Smooth muscle cell (in vitro differentiated cells): Measurements from ENCODE around the gene COL9A2. TPM values are rescaled to one million over a fixed set of nuclear protein-coding genes. Genes with fewer than 3 reads are reported as not detected.
A peak's percentile ranks its signal among the peaks of the same experiment; 100 is the strongest.

Source experiments
- DNase-seq: peaks from one replicate; lab custom pipeline; 2025; ENCODE audit not compliant: unreplicated experiment; lab: John Stamatoyannopoulos, UW
- H2AFZ ChIP-seq: fragments of 200-600 bp; sonication (generic); 2 replicates; pipeline ENCODE4 v1.6.0; 2016; ENCODE audit warnings: antibody characterized with exemption, low read depth, mild to moderate bottlenecking
- H3F3A ChIP-seq: fragments of 200-600 bp; sonication (generic); 2 replicates; pipeline ENCODE4 v1.6.0; 2017; ENCODE audit warnings: antibody characterized with exemption, low read depth
- H3K27ac ChIP-seq: fragments of 200-600 bp; sonication (generic); 2 replicates; pipeline ENCODE4 v1.5.1; 2016; ENCODE audit warnings: low read depth, mild to moderate bottlenecking
- H3K27me3 ChIP-seq: fragments of 200-600 bp; sonication (generic); 2 replicates; pipeline ENCODE4 v1.6.1; 2016; ENCODE audit warnings: low read depth, mild to moderate bottlenecking
- H3K36me3 ChIP-seq: fragments of 200-600 bp; sonication (generic); 2 replicates; pipeline ENCODE4 v1.5.1; 2016; ENCODE audit warnings: low read depth
- H3K4me1 ChIP-seq: fragments of 200-600 bp; sonication (generic); 2 replicates; pipeline ENCODE4 v1.5.1; 2016; ENCODE audit warnings: low read depth
- H3K4me2 ChIP-seq: fragments of 200-600 bp; sonication (generic); 2 replicates; pipeline ENCODE4 v1.6.0; 2016; ENCODE audit warnings: mild to moderate bottlenecking
- H3K4me3 ChIP-seq: fragments of 200-600 bp; sonication (generic); 2 replicates; pipeline ENCODE4 v1.5.1; 2016; ENCODE audit warnings: mild to moderate bottlenecking
- H3K79me2 ChIP-seq: fragments of 200-600 bp; sonication (generic); 2 replicates; pipeline ENCODE4 v1.6.0; 2016; ENCODE audit warnings: low read depth, mild to moderate bottlenecking
- H3K9ac ChIP-seq: fragments of 200-600 bp; sonication (generic); 2 replicates; pipeline ENCODE4 v1.6.0; 2016; ENCODE audit warnings: low read depth
- H3K9me3 ChIP-seq: fragments of 200-600 bp; sonication (generic); replicated peaks from 2 replicates; pipeline ENCODE4 v1.5.1; 2016; ENCODE audit warnings: low read depth
- H4K20me1 ChIP-seq: fragments of 200-600 bp; sonication (generic); 2 replicates; pipeline ENCODE4 v1.6.0; 2016; ENCODE audit warnings: low read depth
- WGBS: methylation state at CpG from one replicate; pipeline ENCODE4 v1.1.7; 2016; ENCODE audit warnings: low lambda C conversion rate; 5-methylcytosine and 5-hydroxymethylcytosine counted together
- polyA plus RNA-seq: library from polyadenylated mRNA; unstranded; fragments of >200 nt; fragmentation: Nextera tagmentation; extraction: Ambion mirVana; gene quantifications from 2 replicates; pipeline ENCODE4 v1.2.1, GENCODE V29; 2016
- total RNA-seq: library from RNA; depleted of rRNA; stranded (reverse); fragments of >200 nt; gene quantifications from 2 replicates; pipeline ENCODE4 v1.2.3, GENCODE V29; 2014
- TF ChIP-seq, protein P1 (sequence below): fragments of 200-600 bp; sonication (generic); IDR thresholded peaks from 2 replicates; pipeline ENCODE4 v1.5.1; 2017; ENCODE audit warnings: borderline replicate concordance, mild to moderate bottlenecking, antibody characterized with exemption; ENCODE audit not compliant: insufficient read depth, poor library complexity, severe bottlenecking

The COL9A2 gene
- total and polyA plus RNA-seq, 2 experiments from 2014 or later: 8.0 to 24.5 TPM

- H3F3A ChIP-seq: no peaks in the 10 kb centered on the region
- H2AFZ ChIP-seq: no peak overlapping the region
- H4K20me1 ChIP-seq: no peaks in the 10 kb centered on the region
- no peaks in the 10 kb centered on the region for H3K79me2 ChIP-seq
- TF ChIP-seq, protein P1, sequence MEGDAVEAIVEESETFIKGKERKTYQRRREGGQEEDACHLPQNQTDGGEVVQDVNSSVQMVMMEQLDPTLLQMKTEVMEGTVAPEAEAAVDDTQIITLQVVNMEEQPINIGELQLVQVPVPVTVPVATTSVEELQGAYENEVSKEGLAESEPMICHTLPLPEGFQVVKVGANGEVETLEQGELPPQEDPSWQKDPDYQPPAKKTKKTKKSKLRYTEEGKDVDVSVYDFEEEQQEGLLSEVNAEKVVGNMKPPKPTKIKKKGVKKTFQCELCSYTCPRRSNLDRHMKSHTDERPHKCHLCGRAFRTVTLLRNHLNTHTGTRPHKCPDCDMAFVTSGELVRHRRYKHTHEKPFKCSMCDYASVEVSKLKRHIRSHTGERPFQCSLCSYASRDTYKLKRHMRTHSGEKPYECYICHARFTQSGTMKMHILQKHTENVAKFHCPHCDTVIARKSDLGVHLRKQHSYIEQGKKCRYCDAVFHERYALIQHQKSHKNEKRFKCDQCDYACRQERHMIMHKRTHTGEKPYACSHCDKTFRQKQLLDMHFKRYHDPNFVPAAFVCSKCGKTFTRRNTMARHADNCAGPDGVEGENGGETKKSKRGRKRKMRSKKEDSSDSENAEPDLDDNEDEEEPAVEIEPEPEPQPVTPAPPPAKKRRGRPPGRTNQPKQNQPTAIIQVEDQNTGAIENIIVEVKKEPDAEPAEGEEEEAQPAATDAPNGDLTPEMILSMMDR: no peak
- 75% methylated on average over 6 of the region's 6 CpGs for WGBS
- no peak overlapping the region for H3K9ac ChIP-seq
- no peaks in the 10 kb centered on the region for H3K4me1 ChIP-seq
- peaks cover 4% of the 10 kb centered on the region for H3K27me3 ChIP-seq
- H3K4me3 ChIP-seq: no peak overlapping the region
- H3K4me2 ChIP-seq: no peak overlapping the region
- H3K9me3 ChIP-seq: no peaks in the 10 kb centered on the region
- DNase-seq: no peak
- H3K36me3 ChIP-seq: no peaks in the 10 kb centered on the region
- H3K27ac ChIP-seq: no peak overlapping the region
Observed at GRCh38 chr1:40339420-40340323, 22.6 kb upstream of the COL9A2 start.

DNA sequence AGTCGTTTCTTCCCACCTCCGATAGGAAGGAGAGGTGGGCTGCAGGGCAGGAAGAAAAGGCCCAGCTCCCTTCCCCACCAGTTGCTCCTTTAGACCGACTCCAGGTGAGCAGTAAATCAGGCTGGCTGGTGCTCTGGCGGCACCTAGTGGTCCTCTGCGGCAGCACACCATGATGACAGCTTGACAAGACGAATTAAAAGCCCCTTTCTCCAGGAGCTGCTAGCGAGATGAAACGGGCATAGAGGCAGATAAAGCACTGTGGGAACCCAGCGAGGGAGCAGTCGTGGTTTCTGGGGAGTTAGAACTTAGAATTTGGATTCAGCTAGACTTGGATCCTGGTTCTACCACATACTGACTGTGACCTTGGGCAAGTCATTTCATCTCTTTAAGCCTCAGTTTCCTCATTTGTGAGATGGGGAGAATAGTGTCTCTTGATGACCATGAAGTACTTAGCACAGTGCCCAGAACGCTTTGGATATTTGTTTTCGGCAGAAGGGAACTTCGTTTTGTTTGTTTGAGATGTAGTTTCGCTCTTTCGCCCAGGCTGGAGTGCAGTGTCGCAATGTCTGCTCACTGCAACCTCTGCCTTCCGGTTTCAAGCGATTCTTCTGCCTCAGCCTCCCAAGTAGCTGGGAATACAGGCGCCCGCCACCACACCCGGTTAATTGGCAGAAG lies 21.8 kb upstream of the COL9A2 start:
- DNase-seq: peak; percentile 31
- Histone ChIP-seq H3F3A (no peaks in the 10 kb centered on the region), H3K9me3 (no peaks in the 10 kb centered on the region), H3K36me3 (no peaks in the 10 kb centered on the region), H3K9ac (no peak overlapping the region), H4K20me1 (no peaks in the 10 kb centered on the region), H2AFZ (no peak overlapping the region), H3K79me2 (no peaks in the 10 kb centered on the region), H3K4me1 (no peaks in the 10 kb centered on the region), H3K4me2 (peak overlapping the region; percentile 15), H3K27ac (no peak overlapping the region), H3K27me3 (peaks cover 4% of the 10 kb centered on the region), H3K4me3 (no peak overlapping the region)
- TF ChIP-seq, protein P1: peak; percentile 99
- WGBS: 40% methylated on average over 21 of the region's 21 CpGs

- Histone ChIP-seq H3K9me3 (no peaks in the 10 kb centered on the region), H3K4me1 (no peaks in the 10 kb centered on the region), H3K27me3 (peaks cover 4% of the 10 kb centered on the region), H3F3A (no peaks in the 10 kb centered on the region), H4K20me1 (no peaks in the 10 kb centered on the region), H3K27ac (no peak overlapping the region), H3K4me2 (no peak overlapping the region), H3K36me3 (no peaks in the 10 kb centered on the region), H3K79me2 (no peaks in the 10 kb centered on the region), H3K4me3 (no peak overlapping the region), H3K9ac (no peak overlapping the region), H2AFZ (no peak overlapping the region)
- TF ChIP-seq, protein P1: no peak
- WGBS: 98% methylated on average over 8 of the region's 8 CpGs
- no peak for DNase-seq
Observed at GRCh38 chr1:40337443-40337842, 20.4 kb upstream of the COL9A2 start.
